Measurements from ENCODE around the gene PDE4D.

PDE4D gene

GRCh38 chr5:59040024-59040803, 853.3 kb downstream of the PDE4D start:
- in situ Hi-C loops (cut with HindIII; ENCODE audit: low sequenced_read_pairs), result no loop called here
- H3K4me3 ChIP-seq (ENCODE audit: low read depth, low read length), result peak overlapping the region; percentile 74
- DNase-seq (ENCODE audit: low read depth, low spot score), result peak; percentile 32
- TF ChIP-seq, protein P1, sequence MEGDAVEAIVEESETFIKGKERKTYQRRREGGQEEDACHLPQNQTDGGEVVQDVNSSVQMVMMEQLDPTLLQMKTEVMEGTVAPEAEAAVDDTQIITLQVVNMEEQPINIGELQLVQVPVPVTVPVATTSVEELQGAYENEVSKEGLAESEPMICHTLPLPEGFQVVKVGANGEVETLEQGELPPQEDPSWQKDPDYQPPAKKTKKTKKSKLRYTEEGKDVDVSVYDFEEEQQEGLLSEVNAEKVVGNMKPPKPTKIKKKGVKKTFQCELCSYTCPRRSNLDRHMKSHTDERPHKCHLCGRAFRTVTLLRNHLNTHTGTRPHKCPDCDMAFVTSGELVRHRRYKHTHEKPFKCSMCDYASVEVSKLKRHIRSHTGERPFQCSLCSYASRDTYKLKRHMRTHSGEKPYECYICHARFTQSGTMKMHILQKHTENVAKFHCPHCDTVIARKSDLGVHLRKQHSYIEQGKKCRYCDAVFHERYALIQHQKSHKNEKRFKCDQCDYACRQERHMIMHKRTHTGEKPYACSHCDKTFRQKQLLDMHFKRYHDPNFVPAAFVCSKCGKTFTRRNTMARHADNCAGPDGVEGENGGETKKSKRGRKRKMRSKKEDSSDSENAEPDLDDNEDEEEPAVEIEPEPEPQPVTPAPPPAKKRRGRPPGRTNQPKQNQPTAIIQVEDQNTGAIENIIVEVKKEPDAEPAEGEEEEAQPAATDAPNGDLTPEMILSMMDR (IDR thresholded peaks at IDR 0.05; ENCODE audit: low read depth, low read length), result no peak

DNA sequence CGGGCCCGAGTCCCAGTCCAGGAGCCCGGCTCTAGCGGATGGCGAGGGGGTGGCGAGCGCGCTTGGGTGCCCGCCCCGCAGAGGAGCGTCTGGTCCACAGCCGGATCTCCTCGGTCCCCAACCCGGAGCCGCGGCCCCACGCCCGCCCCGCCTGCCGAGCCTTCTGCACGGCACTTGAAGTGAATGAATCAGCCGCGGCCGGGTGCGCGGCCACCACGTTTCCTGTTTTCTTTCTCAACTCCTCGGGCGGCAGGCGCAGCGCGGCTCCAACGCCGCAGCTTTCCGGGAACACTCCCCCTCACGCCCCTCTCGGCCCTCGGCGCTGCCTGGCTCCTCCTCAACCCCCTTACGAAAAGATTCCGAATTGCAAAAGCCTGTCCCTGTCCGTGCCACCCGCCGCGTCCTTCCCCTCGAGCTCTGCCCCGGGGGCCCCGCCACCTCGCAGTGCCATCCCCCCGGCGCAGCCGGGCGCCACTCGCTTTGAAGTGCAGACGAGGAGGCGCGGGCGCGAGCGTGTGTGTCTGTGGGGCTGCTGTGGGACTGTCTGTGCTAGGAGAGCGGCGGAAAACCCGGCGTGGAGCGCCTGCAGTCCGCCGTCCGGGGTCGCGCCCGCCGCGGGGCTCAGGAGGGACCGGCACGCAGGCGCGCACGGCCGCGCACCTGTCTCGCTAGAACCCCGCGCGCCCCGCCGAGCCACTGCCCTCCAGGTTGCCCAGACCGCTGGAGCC, 854.1 kb downstream of the PDE4D start:
- TF ChIP-seq, protein P1 (IDR thresholded peaks at IDR 0.05; ENCODE audit: low read depth, low read length), result no peak
- DNase-seq (ENCODE audit: low read depth, low spot score), result peak; percentile 83
- in situ Hi-C loops (cut with HindIII; ENCODE audit: low sequenced_read_pairs), result no loop called here
- peak overlapping the region; percentile 74 for H3K4me3 ChIP-seq (ENCODE audit: low read depth, low read length)

DNA sequence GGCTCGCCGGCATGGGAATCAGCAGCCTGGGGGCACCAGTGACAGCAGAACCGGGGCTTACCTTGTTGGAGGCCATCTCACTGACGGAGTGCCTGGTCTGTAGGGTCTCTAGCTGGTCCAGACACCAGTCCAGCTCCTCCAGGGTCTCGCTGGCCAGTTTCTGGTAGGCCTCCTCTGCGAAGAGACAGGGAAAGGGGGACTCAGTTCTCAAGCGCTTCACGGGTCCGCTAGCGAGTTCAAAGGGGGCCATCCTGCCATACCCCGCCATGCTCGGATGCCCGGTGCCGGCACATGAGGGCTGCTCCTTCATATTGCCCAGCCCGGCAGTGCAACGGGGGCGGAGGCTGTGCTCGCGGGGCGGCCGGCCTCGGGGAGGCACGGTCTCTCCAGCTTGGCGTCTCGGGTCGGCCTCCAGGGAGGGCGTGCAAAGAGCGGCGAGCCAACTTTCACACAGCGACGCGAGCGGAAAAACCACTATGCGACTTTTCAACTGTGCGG, 854.7 kb downstream of the PDE4D start:
- H3K4me3 ChIP-seq (ENCODE audit: low read depth, low read length), result peak overlapping the region; percentile 74
- in situ Hi-C loops (cut with HindIII; ENCODE audit: low sequenced_read_pairs), result no loop called here
- peak; percentile 27 for DNase-seq (ENCODE audit: low read depth, low spot score)
- TF ChIP-seq, protein P1 (IDR thresholded peaks at IDR 0.05; ENCODE audit: low read depth, low read length), result no peak

- TF ChIP-seq, protein P1 (IDR thresholded peaks at IDR 0.05; ENCODE audit: low read depth, low read length), result no peak
- in situ Hi-C loops (cut with HindIII; ENCODE audit: low sequenced_read_pairs), result no loop called here
- peak; percentile 18 for DNase-seq (ENCODE audit: low read depth, low spot score)
- H3K4me3 ChIP-seq (ENCODE audit: low read depth, low read length), result peak overlapping the region; percentile 74
These were observed 855.4 kb downstream of the PDE4D start for GRCh38 chr5:59037941-59038797.

DNA sequence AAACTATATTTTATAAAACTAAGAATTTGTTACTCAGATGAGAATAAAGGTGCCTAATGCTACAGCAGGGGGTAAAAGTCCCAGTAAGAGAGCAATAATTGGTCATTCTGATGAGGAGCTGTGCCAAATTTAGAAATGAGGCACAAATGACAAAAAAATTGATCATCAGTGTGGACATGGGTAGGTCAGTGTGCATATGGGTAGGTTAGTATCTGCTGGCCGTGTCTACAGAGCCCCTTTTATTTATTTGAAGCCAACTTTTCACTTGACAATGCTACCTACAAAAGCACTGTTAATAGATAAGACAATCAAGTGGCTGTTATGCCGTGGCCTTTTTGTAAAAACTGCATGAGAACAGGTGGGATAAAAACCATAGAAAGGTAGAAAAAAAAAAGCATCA, 856.1 kb downstream of the PDE4D start:
- in situ Hi-C loops (cut with HindIII; ENCODE audit: low sequenced_read_pairs), result no loop called here
- no peak for DNase-seq (ENCODE audit: low read depth, low spot score)
- TF ChIP-seq, protein P1 (IDR thresholded peaks at IDR 0.05; ENCODE audit: low read depth, low read length), result no peak
- H3K4me3 ChIP-seq (ENCODE audit: low read depth, low read length), result peak overlapping the region; percentile 74

DNA sequence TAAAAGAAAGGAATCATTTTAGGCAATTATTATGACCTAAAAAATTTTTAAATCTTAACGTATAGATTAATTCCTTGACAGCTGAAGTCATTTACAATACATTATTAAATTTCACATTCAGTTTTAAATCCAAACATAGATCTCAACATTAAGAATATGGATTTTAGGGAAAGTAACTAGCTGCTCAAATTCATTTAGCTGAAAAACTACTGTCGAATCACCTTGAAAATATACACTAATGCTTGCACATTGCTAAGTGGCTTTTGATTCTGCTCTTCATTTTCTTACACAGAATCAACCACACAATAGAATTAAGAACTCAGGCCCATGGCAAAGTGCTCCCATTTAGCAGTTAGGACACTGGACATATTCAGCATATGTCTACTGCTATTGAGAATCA, 856.5 kb downstream of the PDE4D start:
- TF ChIP-seq, protein P1 (IDR thresholded peaks at IDR 0.05; ENCODE audit: low read depth, low read length), result no peak
- in situ Hi-C loops (cut with HindIII; ENCODE audit: low sequenced_read_pairs), result no loop called here
- H3K4me3 ChIP-seq (ENCODE audit: low read depth, low read length), result peak overlapping the region; percentile 74
- peak; percentile 20 for DNase-seq (ENCODE audit: low read depth, low spot score)

Data from astrocyte of the spinal cord (primary cell).